C4-2B (cell line): ENCODE results near the gene LAMA2.

Source experiments
- ZFX ChIP-seq: fragments of 450-650 bp; IDR thresholded peaks from 2 replicates; pipeline ENCODE4 v1.6.1; 2017
- TF ChIP-seq, protein P1 (sequence below): fragments of 450-650 bp; conservative IDR thresholded peaks from 2 replicates; pipeline ENCODE4 v1.5.1; 2017; ENCODE audit warnings: mild to moderate bottlenecking

DNA sequence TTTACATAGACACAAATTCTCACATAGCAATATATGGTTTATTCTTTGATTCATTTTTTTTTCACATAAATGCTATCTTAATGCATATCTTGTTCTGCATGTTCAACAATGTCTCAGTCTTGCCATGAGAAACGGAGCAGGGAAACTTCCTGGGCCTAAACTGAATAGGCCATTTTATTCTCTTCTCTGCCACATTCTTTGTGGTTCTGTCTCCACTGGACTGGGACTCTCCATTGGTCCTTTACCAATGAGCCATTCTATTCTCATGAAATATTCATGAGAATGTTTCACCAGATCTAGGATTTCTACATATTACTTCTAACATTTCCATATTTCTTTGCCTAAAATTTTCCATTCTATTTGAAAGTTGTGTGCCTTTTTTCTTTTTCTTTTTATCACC lies 42.8 kb downstream of the LAMA2 start:
- TF ChIP-seq, protein P1, sequence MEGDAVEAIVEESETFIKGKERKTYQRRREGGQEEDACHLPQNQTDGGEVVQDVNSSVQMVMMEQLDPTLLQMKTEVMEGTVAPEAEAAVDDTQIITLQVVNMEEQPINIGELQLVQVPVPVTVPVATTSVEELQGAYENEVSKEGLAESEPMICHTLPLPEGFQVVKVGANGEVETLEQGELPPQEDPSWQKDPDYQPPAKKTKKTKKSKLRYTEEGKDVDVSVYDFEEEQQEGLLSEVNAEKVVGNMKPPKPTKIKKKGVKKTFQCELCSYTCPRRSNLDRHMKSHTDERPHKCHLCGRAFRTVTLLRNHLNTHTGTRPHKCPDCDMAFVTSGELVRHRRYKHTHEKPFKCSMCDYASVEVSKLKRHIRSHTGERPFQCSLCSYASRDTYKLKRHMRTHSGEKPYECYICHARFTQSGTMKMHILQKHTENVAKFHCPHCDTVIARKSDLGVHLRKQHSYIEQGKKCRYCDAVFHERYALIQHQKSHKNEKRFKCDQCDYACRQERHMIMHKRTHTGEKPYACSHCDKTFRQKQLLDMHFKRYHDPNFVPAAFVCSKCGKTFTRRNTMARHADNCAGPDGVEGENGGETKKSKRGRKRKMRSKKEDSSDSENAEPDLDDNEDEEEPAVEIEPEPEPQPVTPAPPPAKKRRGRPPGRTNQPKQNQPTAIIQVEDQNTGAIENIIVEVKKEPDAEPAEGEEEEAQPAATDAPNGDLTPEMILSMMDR: no peak
- no peak for TF ChIP-seq ZFX
